H9 (cell line): ENCODE data around the gene IL16. TPM values are rescaled to one million over a fixed set of nuclear protein-coding genes. Genes with fewer than 3 reads are reported as not detected.

Source experiments
- DNase-seq: peaks from one replicate; pipeline ENCODE4 v3.0.0-alpha.2; 2017
- H2AFZ ChIP-seq: one replicate; pipeline ENCODE4 v1.6.1; 2013; ENCODE audit warnings: mild to moderate bottlenecking, low read length, control low read depth, moderate library complexity
- H2AK5ac ChIP-seq: 2 replicates; pipeline ENCODE4 v1.6.1; 2013; ENCODE audit warnings: low read length, control low read depth, mixed read lengths; ENCODE audit not compliant: insufficient read length
- H2BK120ac ChIP-seq: one replicate; pipeline ENCODE4 v1.6.1; 2013; ENCODE audit warnings: low read depth, mild to moderate bottlenecking, low read length, control low read depth, inconsistent platforms; ENCODE audit not compliant: poor library complexity, severe bottlenecking
- H2BK12ac ChIP-seq: 2 replicates; pipeline ENCODE4 v1.6.1; 2013; ENCODE audit warnings: low read length, control low read depth, mixed read lengths, low read depth; ENCODE audit not compliant: insufficient read length
- H2BK15ac ChIP-seq: 2 replicates; pipeline ENCODE4 v1.6.1; 2013; ENCODE audit warnings: low read depth, low read length, control low read depth
- H2BK20ac ChIP-seq: one replicate; pipeline ENCODE4 v1.6.1; 2013; ENCODE audit warnings: low read depth, mild to moderate bottlenecking, low read length, control low read depth, inconsistent platforms; ENCODE audit not compliant: poor library complexity, severe bottlenecking
- H2BK5ac ChIP-seq: 2 replicates; pipeline ENCODE4 v1.6.1; 2013; ENCODE audit warnings: low read length, control low read depth, mixed read lengths; ENCODE audit not compliant: insufficient read length
- H3K14ac ChIP-seq: 2 replicates; pipeline ENCODE4 v1.6.1; 2013; ENCODE audit warnings: low read length, control low read depth; ENCODE audit not compliant: insufficient read depth
- H3K18ac ChIP-seq: 2 replicates; pipeline ENCODE4 v1.6.1; 2013; ENCODE audit warnings: low read depth, mild to moderate bottlenecking, mixed read lengths, low read length, control low read depth; ENCODE audit not compliant: insufficient read length
- H3K23ac ChIP-seq: 2 replicates; pipeline ENCODE4 v1.6.1; 2013; ENCODE audit warnings: low read length, control low read depth, mixed read lengths, low read depth; ENCODE audit not compliant: insufficient read length
- H3K23me2 ChIP-seq: 2 replicates; pipeline ENCODE4 v1.6.1; 2013; ENCODE audit warnings: low read depth, mild to moderate bottlenecking, mixed read lengths, low read length, control low read depth; ENCODE audit not compliant: insufficient read length, poor library complexity, severe bottlenecking
- H3K27ac ChIP-seq: 2 replicates; pipeline ENCODE4 v1.5.1; 2013; ENCODE audit warnings: low read length, control low read depth, mixed read lengths, low read depth; ENCODE audit not compliant: insufficient read length
- H3K27me3 ChIP-seq: 2 replicates; pipeline ENCODE4 v1.6.1; 2013; ENCODE audit warnings: low read length, control low read depth, inconsistent platforms; ENCODE audit not compliant: insufficient read depth
- H3K4ac ChIP-seq: 2 replicates; pipeline ENCODE4 v1.6.1; 2013; ENCODE audit warnings: low read depth, mild to moderate bottlenecking, control low read depth, inconsistent platforms, low read length, moderate library complexity
- H3K4me1 ChIP-seq: 2 replicates; pipeline ENCODE4 v1.6.1; 2013; ENCODE audit warnings: low read length, control low read depth, inconsistent platforms; ENCODE audit not compliant: insufficient read depth
- H3K4me2 ChIP-seq: 2 replicates; pipeline ENCODE4 v1.6.1; 2013; ENCODE audit warnings: low read length, control low read depth, mixed read lengths; ENCODE audit not compliant: insufficient read length, insufficient read depth
- H3K56ac ChIP-seq: 2 replicates; pipeline ENCODE4 v1.6.1; 2013; ENCODE audit warnings: low read depth, mild to moderate bottlenecking, mixed read lengths, low read length, control low read depth; ENCODE audit not compliant: insufficient read length
- H3K79me1 ChIP-seq: 2 replicates; pipeline ENCODE4 v1.6.1; 2013; ENCODE audit warnings: low read depth, mild to moderate bottlenecking, moderate library complexity, low read length, control low read depth, inconsistent platforms; ENCODE audit not compliant: insufficient read depth, poor library complexity, severe bottlenecking
- H3K79me2 ChIP-seq: 2 replicates; pipeline ENCODE4 v1.6.1; 2013; ENCODE audit warnings: low read length, control low read depth, inconsistent platforms; ENCODE audit not compliant: insufficient read depth
- H3K9ac ChIP-seq: 2 replicates; pipeline ENCODE4 v1.6.1; 2013; ENCODE audit warnings: low read length, control low read depth, mixed read lengths; ENCODE audit not compliant: insufficient read length; ENCODE audit errors: extremely low read depth
- H3K9me3 ChIP-seq: one replicate; pipeline ENCODE4 v1.6.1; 2013; ENCODE audit warnings: low read depth, low read length, inconsistent platforms; ENCODE audit not compliant: control insufficient read depth
- H3T11ph ChIP-seq: one replicate; pipeline ENCODE4 v1.6.1; 2013; ENCODE audit warnings: mild to moderate bottlenecking, low read length, control low read depth, inconsistent platforms
- H4K20me1 ChIP-seq: one replicate; pipeline ENCODE4 v1.6.1; 2013; ENCODE audit not compliant: control insufficient read depth, insufficient read length, insufficient read depth
- H4K5ac ChIP-seq: 2 replicates; pipeline ENCODE4 v1.6.1; 2013; ENCODE audit warnings: low read depth, mild to moderate bottlenecking, mixed read lengths, low read length, control low read depth; ENCODE audit not compliant: insufficient read length
- H4K8ac ChIP-seq: replicated peaks from 2 replicates; pipeline ENCODE4 v1.6.1; 2013; ENCODE audit warnings: low read length, control low read depth, mixed read lengths, low read depth; ENCODE audit not compliant: insufficient read length
- H4K91ac ChIP-seq: 2 replicates; pipeline ENCODE4 v1.6.1; 2013; ENCODE audit warnings: low read depth, mild to moderate bottlenecking, moderate library complexity, mixed read lengths, low read length, control low read depth; ENCODE audit not compliant: insufficient read length
- H3K27ac Mint-ChIP-seq, 3 experiments: 2 replicates in 2 of 3; 3 replicates in 1 of 3; pipeline ENCODE4 v1.8.0; 2020 to 2021; ENCODE audit warnings: mixed read lengths in 3 of 3, mild to moderate bottlenecking in 1 of 3, moderate library complexity in 1 of 3
- H3K27me3 Mint-ChIP-seq: 2 replicates; pipeline ENCODE4 v1.8.0; 2021; ENCODE audit warnings: low read depth, mild to moderate bottlenecking, moderate library complexity, mixed read lengths
- H3K36me3 Mint-ChIP-seq, 3 experiments: 2 replicates in 2 of 3; 3 replicates in 1 of 3; pipeline ENCODE4 v1.8.0; 2020 to 2021; ENCODE audit warnings: low read depth in 3 of 3, mixed read lengths in 3 of 3; ENCODE audit not compliant: insufficient read depth in 1 of 3
- H3K4me1 Mint-ChIP-seq, 2 experiments: 2 replicates each; pipeline ENCODE4 v1.8.0; 2020; ENCODE audit warnings: mixed read lengths in 2 of 2
- H3K4me3 Mint-ChIP-seq, 2 experiments: 2 replicates in 1 of 2; 3 replicates in 1 of 2; pipeline ENCODE4 v1.8.0; 2020 to 2021; ENCODE audit warnings: mild to moderate bottlenecking in 2 of 2, mixed read lengths in 2 of 2, moderate library complexity in 1 of 2
- H3K9me3 Mint-ChIP-seq, 2 experiments: 2 replicates in 1 of 2; 3 replicates in 1 of 2; pipeline ENCODE4 v1.8.0; 2020; ENCODE audit warnings: mild to moderate bottlenecking in 2 of 2, mixed read lengths in 2 of 2, moderate library complexity in 1 of 2
- CTCF ChIP-seq: fragments of 200-600 bp; sonication (generic); conservative IDR thresholded peaks from 3 replicates; pipeline ENCODE4 v1.8.0; 2021; ENCODE audit warnings: antibody characterized with exemption, mild to moderate bottlenecking
- WGBS: extraction: QIAGEN DNeasy Blood & Tissue Kit; methylation state at CpG from one replicate; pipeline ENCODE4 v1.1.7; 2013; ENCODE audit warnings: missing lambda C conversion rate, low lambda C conversion rate, mixed read lengths; ENCODE audit not compliant: insufficient read length; ENCODE audit errors: extremely low coverage; 5-methylcytosine and 5-hydroxymethylcytosine counted together
- total RNA-seq: library from RNA; stranded (reverse); gene quantifications from 2 replicates; pipeline ENCODE4 v1.2.1, GENCODE V29; 2021

Gene IL16
- total RNA-seq, 1 experiment from 2014 or later: 0.28 TPM

GRCh38 chr15:81264072-81264857 is 67.6 kb downstream of the IL16 start:
- H2BK12ac ChIP-seq: no peak overlapping the region
- no peak overlapping the region for H3K4ac ChIP-seq
- H2BK5ac ChIP-seq: no peak overlapping the region
- H3K14ac ChIP-seq: no peak overlapping the region
- Mint-ChIP-seq H3K36me3 (no peaks in the 10 kb centered on the region), H3K4me1 (peaks cover 7 to 9% of the 10 kb centered on the region in 2 experiments), H3K27me3 (peaks cover 2% of the 10 kb centered on the region), H3K27ac (no peak overlapping the region), H3K9me3 (no peaks in the 10 kb centered on the region), H3K4me3 (no peak overlapping the region)
- H4K8ac ChIP-seq: no peak overlapping the region
- no peak overlapping the region for H3K18ac ChIP-seq
- H3K79me2 ChIP-seq: no peaks in the 10 kb centered on the region
- TF ChIP-seq CTCF: no peak
- H3K23me2 ChIP-seq: no peaks in the 10 kb centered on the region
- no peak overlapping the region for H4K5ac ChIP-seq
- no CpG with 5 or more reads among the region's 6 CpGs for WGBS
- no peak overlapping the region for H3K9ac ChIP-seq
- no peak overlapping the region for H2BK20ac ChIP-seq
- H4K91ac ChIP-seq: no peak overlapping the region
- no peak overlapping the region for H2AFZ ChIP-seq
- H3K23ac ChIP-seq: no peak overlapping the region
- H4K20me1 ChIP-seq: no peaks in the 10 kb centered on the region
- H3K9me3 ChIP-seq: no peaks in the 10 kb centered on the region
- no peak overlapping the region for H2BK120ac ChIP-seq
- no peak for DNase-seq
- H3K79me1 ChIP-seq: no peaks in the 10 kb centered on the region
- no peak overlapping the region for H2BK15ac ChIP-seq
- H2AK5ac ChIP-seq: no peak overlapping the region
- no peak overlapping the region for H3K56ac ChIP-seq
- H3K4me2 ChIP-seq: no peak overlapping the region
- H3K27ac ChIP-seq: no peak overlapping the region
- H3T11ph ChIP-seq: no peak overlapping the region
- H3K27me3 ChIP-seq: no peaks in the 10 kb centered on the region
- no peaks in the 10 kb centered on the region; the same call in 1 of the 2 replicates for H3K4me1 ChIP-seq
